Osteocyte (in vitro differentiated cells): ENCODE measurements around the gene PDE4D. TPM values are rescaled to one million over a fixed set of nuclear protein-coding genes. Genes with fewer than 3 reads are reported as not detected.

Experiments used
- DNase-seq: peaks from one replicate; pipeline ENCODE4 v3.0.0; 2021; ENCODE audit warnings: mixed read lengths; ENCODE audit not compliant: unreplicated experiment; ENCODE audit errors: extremely low spot score
- H3K27ac Mint-ChIP-seq: one replicate; pipeline ENCODE4 v1.8.0; 2021; ENCODE audit warnings: mild to moderate bottlenecking, mixed read lengths; ENCODE audit not compliant: unreplicated experiment
- H3K27me3 Mint-ChIP-seq: one replicate; pipeline ENCODE4 v1.8.0; 2021; ENCODE audit warnings: mixed read lengths; ENCODE audit not compliant: unreplicated experiment
- H3K36me3 Mint-ChIP-seq: one replicate; pipeline ENCODE4 v1.8.0; 2021; ENCODE audit warnings: mixed read lengths; ENCODE audit not compliant: unreplicated experiment
- H3K4me1 Mint-ChIP-seq: one replicate; pipeline ENCODE4 v1.8.0; 2021; ENCODE audit warnings: mixed read lengths; ENCODE audit not compliant: unreplicated experiment
- H3K4me3 Mint-ChIP-seq: one replicate; pipeline ENCODE4 v1.8.0; 2021; ENCODE audit warnings: mild to moderate bottlenecking, moderate library complexity, mixed read lengths; ENCODE audit not compliant: unreplicated experiment
- H3K9me3 Mint-ChIP-seq: one replicate; pipeline ENCODE4 v1.8.0; 2021; ENCODE audit warnings: mixed read lengths; ENCODE audit not compliant: unreplicated experiment
- total RNA-seq: library from RNA; stranded (reverse); gene quantifications from 2 replicates; pipeline ENCODE4 v1.2.1, GENCODE V29; 2021
- TF ChIP-seq, protein P1 (sequence below): fragments of 200-600 bp; sonication (generic); IDR thresholded peaks from 2 replicates; pipeline ENCODE4 v1.5.0; 2021; ENCODE audit warnings: antibody characterized with exemption, mild to moderate bottlenecking, moderate library complexity

The PDE4D gene
- total RNA-seq, 1 donor from 2014 or later: 24.2 TPM

DNA sequence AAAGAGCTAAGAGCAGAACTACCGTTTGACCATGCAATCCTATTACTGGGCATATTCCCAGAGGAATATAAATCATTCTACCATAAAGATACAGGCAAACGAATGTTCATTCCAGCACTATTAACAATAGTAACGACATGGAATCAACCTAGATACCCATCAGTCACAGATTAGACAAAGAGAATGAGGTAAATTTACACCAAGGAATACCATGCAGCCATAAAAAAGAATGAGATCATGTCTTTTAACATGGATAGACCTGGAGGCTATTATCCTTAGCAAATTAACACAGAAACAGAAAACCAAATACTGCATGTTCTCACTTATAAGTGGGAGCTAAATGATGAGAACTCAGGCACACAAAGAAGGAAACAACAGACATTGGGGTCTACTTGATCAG is 641.9 kb downstream of the PDE4D start:
- H3K36me3 Mint-ChIP-seq: peaks cover 6% of the 10 kb centered on the region
- peaks cover 37% of the 10 kb centered on the region for H3K4me1 Mint-ChIP-seq
- no peak overlapping the region for H3K4me3 Mint-ChIP-seq
- no peak for DNase-seq
- TF ChIP-seq, protein P1, sequence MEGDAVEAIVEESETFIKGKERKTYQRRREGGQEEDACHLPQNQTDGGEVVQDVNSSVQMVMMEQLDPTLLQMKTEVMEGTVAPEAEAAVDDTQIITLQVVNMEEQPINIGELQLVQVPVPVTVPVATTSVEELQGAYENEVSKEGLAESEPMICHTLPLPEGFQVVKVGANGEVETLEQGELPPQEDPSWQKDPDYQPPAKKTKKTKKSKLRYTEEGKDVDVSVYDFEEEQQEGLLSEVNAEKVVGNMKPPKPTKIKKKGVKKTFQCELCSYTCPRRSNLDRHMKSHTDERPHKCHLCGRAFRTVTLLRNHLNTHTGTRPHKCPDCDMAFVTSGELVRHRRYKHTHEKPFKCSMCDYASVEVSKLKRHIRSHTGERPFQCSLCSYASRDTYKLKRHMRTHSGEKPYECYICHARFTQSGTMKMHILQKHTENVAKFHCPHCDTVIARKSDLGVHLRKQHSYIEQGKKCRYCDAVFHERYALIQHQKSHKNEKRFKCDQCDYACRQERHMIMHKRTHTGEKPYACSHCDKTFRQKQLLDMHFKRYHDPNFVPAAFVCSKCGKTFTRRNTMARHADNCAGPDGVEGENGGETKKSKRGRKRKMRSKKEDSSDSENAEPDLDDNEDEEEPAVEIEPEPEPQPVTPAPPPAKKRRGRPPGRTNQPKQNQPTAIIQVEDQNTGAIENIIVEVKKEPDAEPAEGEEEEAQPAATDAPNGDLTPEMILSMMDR: no peak
- peaks cover 13% of the 10 kb centered on the region for H3K9me3 Mint-ChIP-seq
- H3K27ac Mint-ChIP-seq: no peak overlapping the region
- H3K27me3 Mint-ChIP-seq: no peaks in the 10 kb centered on the region

DNA sequence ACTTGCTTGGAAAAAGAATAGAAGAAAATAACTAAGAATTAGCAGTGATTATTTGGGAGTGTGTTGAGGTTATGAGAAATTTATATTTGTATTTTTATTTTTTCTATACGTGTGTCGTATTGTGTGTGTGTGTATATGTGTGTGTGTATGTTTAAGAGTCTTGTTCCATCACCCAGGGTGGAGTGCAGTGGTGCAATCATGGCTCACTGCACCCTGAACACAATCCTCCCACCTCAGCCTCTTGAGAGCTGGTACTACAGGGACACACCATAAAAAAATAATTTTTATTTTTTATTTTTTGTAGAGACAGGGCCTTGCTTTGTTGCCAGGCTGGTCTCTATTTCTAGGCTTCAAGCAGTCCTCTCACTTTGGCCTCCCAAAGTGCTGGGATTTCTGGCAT is 643.8 kb downstream of the PDE4D start:
- peaks cover 13% of the 10 kb centered on the region for H3K9me3 Mint-ChIP-seq
- H3K4me3 Mint-ChIP-seq: no peak overlapping the region
- TF ChIP-seq, protein P1: no peak
- H3K4me1 Mint-ChIP-seq: peaks cover 49% of the 10 kb centered on the region
- no peak overlapping the region for H3K27ac Mint-ChIP-seq
- H3K27me3 Mint-ChIP-seq: no peaks in the 10 kb centered on the region
- no peak for DNase-seq
- peaks cover 6% of the 10 kb centered on the region for H3K36me3 Mint-ChIP-seq

DNA sequence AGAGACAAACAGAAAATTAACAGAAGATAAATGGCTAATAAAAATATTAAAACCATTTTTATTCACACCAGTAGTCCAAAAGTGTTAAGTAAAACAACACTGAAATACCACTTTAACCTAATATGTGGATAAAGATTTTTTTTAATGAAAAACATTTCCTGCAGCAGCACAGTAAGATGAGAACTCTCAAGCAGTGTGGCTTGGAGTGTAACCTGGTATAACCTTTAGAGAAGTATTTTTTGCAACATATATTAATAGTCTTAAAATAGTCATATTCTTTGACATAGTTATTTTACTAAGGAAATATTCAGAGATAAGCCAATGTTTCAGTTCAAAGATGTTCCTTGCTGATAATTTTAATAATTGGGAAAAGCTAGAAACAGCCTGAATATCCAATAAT is 644.4 kb downstream of the PDE4D start:
- Mint-ChIP-seq H3K27ac (peak overlapping the region; percentile 23), H3K9me3 (peaks cover 13% of the 10 kb centered on the region), H3K27me3 (no peaks in the 10 kb centered on the region), H3K4me3 (no peak overlapping the region), H3K4me1 (peaks cover 47% of the 10 kb centered on the region), H3K36me3 (peaks cover 6% of the 10 kb centered on the region)
- no peak for DNase-seq
- TF ChIP-seq, protein P1: no peak

DNA sequence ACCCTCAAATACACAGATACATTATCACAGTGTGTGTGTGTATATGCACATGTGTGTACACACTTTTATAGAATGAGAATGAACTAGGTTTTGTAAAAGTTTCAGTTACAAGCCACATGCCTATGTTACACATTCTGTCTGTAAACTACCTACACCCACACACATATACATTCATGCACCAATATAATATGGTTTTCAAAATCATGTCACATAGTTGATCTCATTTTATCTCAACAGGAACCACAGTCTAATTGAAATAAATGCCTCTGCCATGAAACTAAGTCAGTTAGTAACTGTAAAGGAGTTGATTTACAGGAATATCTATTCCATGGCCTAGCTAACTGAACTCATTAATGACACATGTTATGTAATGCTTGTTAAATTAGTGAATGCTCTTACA is 646.6 kb downstream of the PDE4D start:
- peak overlapping the region; percentile 75 for H3K27ac Mint-ChIP-seq
- no peaks in the 10 kb centered on the region for H3K27me3 Mint-ChIP-seq
- H3K36me3 Mint-ChIP-seq: peaks cover 6% of the 10 kb centered on the region
- peaks cover 50% of the 10 kb centered on the region for H3K4me1 Mint-ChIP-seq
- H3K4me3 Mint-ChIP-seq: no peak overlapping the region
- TF ChIP-seq, protein P1: no peak
- DNase-seq: no peak
- peaks cover 13% of the 10 kb centered on the region for H3K9me3 Mint-ChIP-seq

DNA sequence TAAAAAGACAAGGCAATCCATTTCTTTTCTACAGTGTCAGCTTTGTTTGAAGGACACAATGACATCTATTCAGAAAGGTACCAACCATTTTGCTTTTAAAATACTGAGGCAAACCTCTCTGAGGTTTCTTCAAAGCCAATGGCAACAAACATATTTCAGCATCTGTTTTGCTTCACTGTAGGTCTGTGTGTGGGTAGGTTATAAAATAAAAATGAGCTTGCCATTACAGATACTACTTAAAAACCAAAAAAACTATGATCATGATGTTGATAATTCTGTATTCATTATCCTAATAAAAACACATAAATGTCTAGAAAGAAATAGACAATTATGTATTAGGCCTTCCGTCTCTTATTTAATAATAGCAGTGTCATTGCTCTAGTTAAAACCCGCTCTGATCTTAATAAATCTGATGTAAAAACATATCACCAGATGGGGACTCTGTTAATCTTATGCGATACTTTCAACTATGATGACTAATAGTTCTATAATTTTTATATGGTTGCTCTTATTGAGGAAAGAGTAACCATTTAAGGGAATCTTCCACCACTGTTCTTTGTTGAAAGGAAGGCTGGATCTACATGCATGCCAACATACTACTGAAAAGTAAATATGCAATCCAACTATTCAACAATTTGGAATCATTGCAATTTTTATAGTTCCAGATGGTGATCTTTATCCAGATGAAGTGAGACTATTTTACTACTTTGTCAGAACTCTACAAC is 647.2 kb downstream of the PDE4D start:
- Mint-ChIP-seq H3K27ac (peak overlapping the region; percentile 75), H3K9me3 (peaks cover 8% of the 10 kb centered on the region), H3K4me3 (no peak overlapping the region), H3K27me3 (no peaks in the 10 kb centered on the region), H3K36me3 (peaks cover 5% of the 10 kb centered on the region), H3K4me1 (peaks cover 56% of the 10 kb centered on the region)
- DNase-seq: no peak
- TF ChIP-seq, protein P1: no peak
